Measurements from ENCODE around the gene NF1. TPM values are rescaled to one million over a fixed set of nuclear protein-coding genes. Genes with fewer than 3 reads are reported as not detected.

The NF1 gene
- total and polyA plus RNA-seq, 2 of the 13 experiments (the other 11 are each of a cell fraction or from before 2014, with no cell fraction given): 21.5 to 26.5 TPM

GRCh38 chr17:31416503-31416923 lies 321.7 kb downstream of the NF1 start (continued):
- TF ChIP-seq TFE3 (CRISPR knock-in tag; IDR thresholded peaks at IDR 0.05) (no peak), GABPB1 (CRISPR knock-in tag; IDR thresholded peaks at IDR 0.05) (no peak), IRF2 (CRISPR knock-in tag; IDR thresholded peaks at IDR 0.05) (no peak), DNMT3B (CRISPR knock-in tag; conservative IDR thresholded peaks at IDR 0.05) (no peak), BCL6 (CRISPR knock-in tag; IDR thresholded peaks at IDR 0.05) (0 out of 2 replicates have a peak, but pooled peaks have one; percentile 24), HNRNPL (IDR thresholded peaks at IDR 0.05; ENCODE audit: low read depth, low read length) (0 out of 2 replicates have a peak, but pooled peaks have one; percentile 45), ZC3H4 (CRISPR knock-in tag; IDR thresholded peaks at IDR 0.05; ENCODE audit: borderline replicate concordance) (no peak), EED (CRISPR knock-in tag; IDR thresholded peaks at IDR 0.05) (no peak), NKX3-1 (CRISPR knock-in tag; IDR thresholded peaks at IDR 0.05) (no peak), KDM1A (CRISPR knock-in tag; IDR thresholded peaks at IDR 0.05) (0 out of 2 replicates have a peak, but pooled peaks have one; percentile 13), SOX6 (IDR thresholded peaks at IDR 0.05) (no peak), SOX6 (CRISPR knock-in tag; IDR thresholded peaks at IDR 0.05) (0 out of 2 replicates have a peak, but pooled peaks have one; percentile 55), ZNF777 (CRISPR knock-in tag; IDR thresholded peaks at IDR 0.05) (no peak), REXO4 (CRISPR knock-in tag; IDR thresholded peaks at IDR 0.05; ENCODE audit: borderline replicate concordance) (no peak), POGK (CRISPR knock-in tag; conservative IDR thresholded peaks at IDR 0.05) (no peak), RXRA (CRISPR knock-in tag; IDR thresholded peaks at IDR 0.05) (peak; percentile 96), TBL1XR1 (IDR thresholded peaks at IDR 0.05; ENCODE audit: borderline replicate concordance, low read length, partially characterized antibody) (no peak), ARNT (IDR thresholded peaks at IDR 0.05) (no peak), ZBTB38 (CRISPR knock-in tag; IDR thresholded peaks at IDR 0.05) (no peak), TAF1 (CRISPR knock-in tag; IDR thresholded peaks at IDR 0.05) (no peak), ZBTB40 (IDR thresholded peaks at IDR 0.05) (no peak), ZBTB40 (CRISPR knock-in tag; IDR thresholded peaks at IDR 0.05) (no peak)
